NCI-H460 (cell line): Measurements from ENCODE around the gene CRIM1. TPM values are rescaled to one million over a fixed set of nuclear protein-coding genes. Genes with fewer than 3 reads are reported as not detected.

ENCODE experiments used
- DNase-seq: peaks from one replicate; pipeline ENCODE4 v3.0.0-alpha.2; 2016; ENCODE audit warnings: low read depth; ENCODE audit errors: extremely low read depth
- total RNA-seq: library from RNA; depleted of rRNA; stranded (reverse); fragments of >200 nt; shearing (Covaris generic); gene quantifications from 2 replicates; pipeline ENCODE4 v1.2.3, GENCODE V29; 2014

Gene CRIM1
- total RNA-seq, 1 experiment from 2014 or later = 117 TPM

DNA sequence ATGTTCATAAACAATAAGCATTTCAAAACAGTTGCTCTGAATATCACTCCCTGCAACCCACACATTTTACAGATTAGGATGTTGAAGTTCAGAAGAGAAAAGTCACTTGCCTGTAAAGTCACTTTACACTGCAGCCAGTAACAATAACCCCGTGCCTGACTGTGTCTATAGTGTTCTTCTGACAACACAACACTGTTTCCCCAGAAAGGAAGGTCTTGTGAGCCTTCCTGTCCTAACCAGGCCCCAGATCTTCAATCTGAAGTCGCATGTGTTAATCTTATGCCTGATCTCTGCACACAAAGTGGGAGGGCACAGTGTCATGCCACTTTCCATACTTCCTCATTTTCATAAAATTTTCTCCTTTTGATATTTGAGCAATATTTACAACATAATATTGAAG is 122.2 kb downstream of the CRIM1 start:
- DNase-seq = no peak

DNA sequence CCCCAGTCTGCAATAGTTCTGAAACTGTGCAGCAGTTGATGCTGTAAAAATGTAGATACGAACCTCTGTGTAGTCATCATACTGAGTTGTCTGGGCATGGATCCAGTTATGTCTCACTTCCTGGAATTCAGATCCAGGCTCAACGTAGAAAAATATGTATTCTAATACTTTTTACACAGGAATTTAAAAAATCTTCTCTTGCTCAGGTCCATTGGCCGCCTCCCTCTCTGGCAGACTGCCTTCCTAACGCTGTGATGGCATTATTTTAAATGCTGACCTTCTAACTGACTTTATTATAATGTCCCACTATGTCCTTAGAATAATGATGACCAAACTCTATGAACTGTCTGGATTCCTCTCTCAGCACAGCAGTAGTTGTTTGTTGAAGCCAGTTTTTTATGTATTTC is 122.8 kb downstream of the CRIM1 start:
- no peak for DNase-seq

DNA sequence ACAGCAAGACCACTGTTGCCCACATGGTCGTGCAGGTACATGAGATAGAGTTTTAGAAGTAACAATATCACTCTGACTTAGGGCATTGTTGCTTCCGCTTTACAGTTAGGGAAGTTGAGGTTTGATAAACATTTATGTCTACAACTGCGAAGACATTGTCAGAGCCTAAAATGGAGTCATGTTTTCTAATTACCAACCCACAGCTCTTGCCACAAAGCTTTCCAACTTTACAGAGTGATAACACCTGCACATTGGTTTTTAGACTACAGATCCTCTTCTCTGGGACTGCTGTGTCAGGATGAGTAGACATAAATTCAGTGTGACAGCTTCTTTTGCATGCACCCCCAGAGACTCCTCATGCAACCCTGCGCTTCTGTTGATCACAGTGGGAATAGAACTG is 123.4 kb downstream of the CRIM1 start:
- DNase-seq = no peak

- no peak for DNase-seq
These were observed 123.8 kb downstream of the CRIM1 start for GRCh38 chr2:36479406-36479805.

DNA sequence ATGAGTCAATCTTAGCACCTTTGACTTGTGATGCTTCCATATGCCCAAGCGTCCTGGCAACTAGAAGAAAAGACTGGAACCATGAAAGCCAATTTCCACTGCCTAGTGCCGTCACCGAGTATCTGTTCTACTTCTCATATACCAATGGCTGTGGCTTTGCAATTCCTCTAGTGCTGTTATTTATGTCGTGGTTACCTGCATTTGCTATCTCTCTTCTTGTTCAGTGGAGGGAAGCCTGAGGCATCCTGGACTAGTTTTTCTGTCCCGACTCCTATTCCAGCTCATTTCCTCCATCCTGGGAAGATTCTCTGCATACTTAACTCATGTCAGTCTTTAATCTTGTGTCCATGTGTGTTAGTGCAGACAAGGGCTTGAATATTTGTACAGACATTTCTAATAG is 124.5 kb downstream of the CRIM1 start:
- no peak for DNase-seq

DNA sequence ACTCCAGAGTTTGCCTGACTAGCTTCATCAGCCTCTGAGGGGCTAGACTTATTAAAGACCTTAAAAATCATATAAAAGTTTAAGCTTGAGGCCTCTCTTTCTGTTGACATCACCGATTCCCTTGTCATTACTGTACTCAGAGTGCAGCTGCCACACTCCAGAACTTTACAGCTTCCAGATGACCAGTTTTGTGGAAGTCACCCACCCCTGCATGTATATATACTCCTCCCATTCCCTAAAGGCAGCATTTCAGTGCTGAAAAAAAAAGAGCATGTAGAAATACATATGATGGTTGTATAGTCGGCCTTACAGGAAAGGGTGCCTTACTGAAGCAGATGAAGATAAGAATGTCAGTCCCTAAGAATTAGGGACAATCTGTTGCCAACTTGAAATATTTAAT is 125.1 kb downstream of the CRIM1 start:
- no peak for DNase-seq

DNA sequence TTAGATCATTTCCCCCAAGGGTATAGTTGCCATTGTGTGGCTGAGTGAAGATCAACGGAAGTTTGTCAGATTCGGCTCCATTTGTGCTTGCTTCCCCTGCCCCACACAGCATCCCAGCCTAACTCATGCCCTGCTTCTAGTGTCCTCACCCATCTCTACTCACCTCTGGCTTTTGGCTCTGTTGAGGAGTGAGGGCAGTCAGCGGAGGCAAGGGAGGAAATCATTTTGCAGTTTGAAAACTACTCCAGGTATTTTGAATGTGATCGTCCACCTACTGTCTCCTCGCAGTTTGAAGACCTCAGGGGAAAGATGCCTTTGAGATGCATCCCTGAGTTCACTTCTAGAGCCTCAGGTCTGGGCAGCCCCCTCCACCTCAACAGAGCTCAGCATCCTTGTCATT is 126.1 kb downstream of the CRIM1 start:
- no peak for DNase-seq

GRCh38 chr2:36482576-36483214 is 127.1 kb downstream of the CRIM1 start:
- DNase-seq = no peak

DNA sequence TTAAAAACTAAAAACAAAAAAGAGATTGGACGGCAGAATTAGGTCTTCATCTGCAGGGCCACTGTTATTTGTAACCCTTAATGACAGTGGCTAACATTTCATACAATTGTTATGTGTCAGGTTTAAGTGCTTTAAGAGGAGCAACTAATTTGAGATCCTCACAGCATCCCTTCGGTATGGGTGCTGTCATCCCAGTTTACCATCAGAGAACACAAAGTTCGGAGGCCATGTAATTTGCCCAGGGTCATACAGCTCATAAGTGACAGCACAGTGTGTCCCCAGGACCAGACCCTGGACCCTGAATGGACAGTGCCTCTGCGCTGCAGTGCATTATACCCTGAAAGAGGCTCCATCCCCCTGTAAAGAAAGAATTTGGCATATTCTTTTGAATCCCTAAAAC is 127.7 kb downstream of the CRIM1 start:
- no peak for DNase-seq

DNA sequence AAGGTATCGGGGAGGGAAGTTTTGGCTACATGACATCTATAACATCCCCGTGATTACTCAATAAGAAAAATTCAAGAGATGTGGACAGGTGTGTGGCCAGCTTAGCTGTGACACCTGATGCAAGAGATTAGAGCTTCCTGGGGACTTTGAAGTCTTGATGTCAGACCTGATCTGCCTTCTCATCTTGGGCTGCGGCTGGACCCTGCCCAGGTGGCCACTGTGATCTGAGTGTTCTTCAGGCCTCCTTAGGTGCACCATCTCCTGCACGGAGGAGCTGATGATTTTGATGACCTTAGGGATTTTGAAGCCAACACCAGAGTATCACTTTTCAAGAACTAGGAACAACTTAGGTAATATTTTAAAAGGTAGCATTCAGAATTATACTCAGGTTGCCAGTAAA is 128.9 kb downstream of the CRIM1 start:
- no peak for DNase-seq

- DNase-seq = peak; percentile 73
These were observed 129.9 kb downstream of the CRIM1 start for GRCh38 chr2:36485521-36485920.

- peak; percentile 69 for DNase-seq
These were observed 131.0 kb downstream of the CRIM1 start for GRCh38 chr2:36486521-36487044.

GRCh38 chr2:36487947-36488346 is 132.4 kb downstream of the CRIM1 start:
- DNase-seq = no peak

- no peak for DNase-seq
These were observed 133.7 kb downstream of the CRIM1 start for GRCh38 chr2:36489281-36489680.

DNA sequence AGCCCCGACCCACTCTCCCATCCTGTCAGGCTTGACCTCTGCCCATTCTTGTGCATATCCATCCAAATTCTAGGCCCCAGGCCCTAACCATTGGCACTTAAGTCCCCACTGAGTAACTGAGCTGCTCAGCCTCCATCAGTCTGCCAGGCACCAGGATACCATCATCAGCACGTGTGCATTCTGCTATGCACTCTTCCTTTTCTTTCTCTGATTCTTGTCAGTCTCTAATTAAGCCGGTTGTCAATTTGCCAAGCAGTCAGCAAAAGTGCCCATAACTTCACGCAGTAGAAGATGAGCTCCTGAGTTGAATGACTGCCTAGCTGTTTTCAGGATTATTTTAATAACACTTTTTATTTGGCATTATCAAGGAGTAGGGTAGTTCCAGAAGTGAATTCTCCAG is 135.2 kb downstream of the CRIM1 start:
- DNase-seq = no peak

DNA sequence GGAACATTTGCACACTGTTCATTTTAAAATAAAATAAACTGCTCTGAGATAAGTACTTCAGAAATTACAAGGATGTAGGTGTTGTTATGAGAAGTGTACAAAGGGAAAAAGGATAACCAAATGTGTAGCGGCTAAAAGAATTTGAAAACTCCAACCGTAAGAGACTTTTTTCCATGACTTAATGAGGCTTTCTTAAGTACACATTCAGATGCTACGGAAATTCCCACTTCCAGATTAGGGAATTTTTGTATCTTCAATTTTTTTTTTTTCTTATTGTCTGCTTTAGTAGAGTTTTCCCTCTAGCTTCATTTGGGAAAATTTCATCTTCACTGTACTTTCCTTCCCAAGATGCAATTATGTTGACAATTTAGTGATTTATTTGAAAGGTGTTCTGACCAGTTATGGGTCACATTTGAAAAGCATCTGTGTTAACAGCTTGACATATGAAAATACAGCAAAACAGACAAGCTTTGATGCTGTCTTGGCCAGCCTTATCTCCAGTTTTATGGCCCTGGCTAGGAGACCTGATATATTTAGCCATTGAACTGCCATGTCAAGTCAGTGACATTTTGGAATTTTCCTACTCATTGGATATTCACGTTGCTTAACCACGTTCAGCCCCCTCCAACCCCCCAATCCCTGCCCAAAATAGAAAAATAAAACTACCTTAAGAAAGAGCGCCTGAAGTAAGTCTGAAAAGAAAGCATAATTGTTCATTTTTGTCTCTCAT is 136.8 kb downstream of the CRIM1 start:
- no peak for DNase-seq

- no peak for DNase-seq
These were observed 137.7 kb downstream of the CRIM1 start for GRCh38 chr2:36493306-36493705.

- no peak for DNase-seq
These were observed 142.1 kb downstream of the CRIM1 start for GRCh38 chr2:36497570-36498163.

GRCh38 chr2:36499128-36499820 is 143.7 kb downstream of the CRIM1 start:
- DNase-seq = no peak

DNA sequence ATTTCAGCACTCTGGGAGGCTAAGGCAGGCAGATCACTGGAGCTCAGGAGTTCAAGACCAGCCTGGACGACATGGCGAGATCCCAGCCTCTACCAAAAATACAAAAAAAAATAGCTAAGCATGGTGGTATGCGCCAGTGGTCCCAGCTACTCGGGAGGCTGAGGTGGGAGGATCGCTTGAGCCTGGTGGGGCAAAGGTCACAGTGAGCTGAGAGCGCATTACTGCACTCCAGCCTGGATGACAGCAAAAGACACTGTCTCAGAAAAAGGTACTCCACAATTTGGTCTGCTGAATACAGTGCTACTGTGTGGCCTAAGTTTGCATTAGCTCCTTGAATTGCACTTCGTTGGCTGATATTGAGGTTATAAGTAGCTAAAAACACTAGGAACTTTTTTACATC is 144.5 kb downstream of the CRIM1 start:
- no peak for DNase-seq

DNA sequence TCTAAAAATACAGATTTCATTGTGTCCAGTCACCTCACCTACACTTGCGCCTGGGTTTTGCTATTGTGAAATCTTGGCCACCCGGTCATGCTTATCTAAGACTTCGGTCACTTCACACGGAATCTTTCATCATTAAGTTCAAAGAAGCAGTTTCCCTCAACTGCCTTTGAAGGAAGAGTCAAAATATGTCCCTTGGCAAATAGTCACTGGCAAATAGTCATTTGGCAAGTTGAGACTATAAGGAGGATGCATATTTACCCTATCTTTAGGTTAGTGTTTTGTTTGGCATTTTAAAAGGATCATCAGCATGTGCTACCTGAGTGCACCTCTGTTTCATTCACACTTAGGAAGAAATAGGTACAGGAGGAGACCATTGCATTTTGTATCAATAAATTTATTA is 146.5 kb downstream of the CRIM1 start:
- no peak for DNase-seq
